ENCODE data around the gene AMZ1.

GRCh38 chr7:2753148-2753547, 65.1 kb downstream of the AMZ1 start:
- TF ChIP-seq EZH2 (IDR thresholded peaks at IDR 0.05; ENCODE audit: insufficient read depth, poor library complexity, severe bottlenecking) (no peak), EZH2phosphoT487 (IDR thresholded peaks at IDR 0.05; ENCODE audit: insufficient read depth, low read depth) (no peak)
